Measurements from ENCODE around the gene GNAQ.

GNAQ gene

GRCh38 chr9:77820293-77820954 lies 211.2 kb downstream of the GNAQ start:
- no peak for DNase-seq (ENCODE audit: low read depth in 1 of 2, low spot score in 1 of 2)

GRCh38 chr9:77819657-77820056 lies 212.0 kb downstream of the GNAQ start:
- no peak for DNase-seq (ENCODE audit: low read depth in 1 of 2, low spot score in 1 of 2)

GRCh38 chr9:77817590-77818311 lies 213.9 kb downstream of the GNAQ start:
- DNase-seq (ENCODE audit: low read depth in 1 of 2, low spot score in 1 of 2), result no peak

- DNase-seq (ENCODE audit: low read depth in 1 of 2, low spot score in 1 of 2), result no peak
Observed at GRCh38 chr9:77816641-77817341, 214.8 kb downstream of the GNAQ start.

GRCh38 chr9:77815260-77815659 lies 216.4 kb downstream of the GNAQ start:
- no peak for DNase-seq (ENCODE audit: low read depth in 1 of 2, low spot score in 1 of 2)

- no peak for DNase-seq (ENCODE audit: low read depth in 1 of 2, low spot score in 1 of 2)
Observed at GRCh38 chr9:77811832-77812231, 219.8 kb downstream of the GNAQ start.

- DNase-seq (ENCODE audit: low read depth in 1 of 2, low spot score in 1 of 2), result no peak
Observed at GRCh38 chr9:77810637-77811119, 220.9 kb downstream of the GNAQ start.

GRCh38 chr9:77810047-77810446 lies 221.6 kb downstream of the GNAQ start:
- DNase-seq (ENCODE audit: low read depth in 1 of 2, low spot score in 1 of 2), result no peak

- no peak for DNase-seq (ENCODE audit: low read depth in 1 of 2, low spot score in 1 of 2)
Observed at GRCh38 chr9:77809552-77809951, 222.1 kb downstream of the GNAQ start.

- no peak for DNase-seq (ENCODE audit: low read depth in 1 of 2, low spot score in 1 of 2)
Observed at GRCh38 chr9:77808751-77809081, 222.9 kb downstream of the GNAQ start.

GRCh38 chr9:77807846-77808750 lies 223.5 kb downstream of the GNAQ start:
- no peak for DNase-seq (ENCODE audit: low read depth in 1 of 2, low spot score in 1 of 2)

GRCh38 chr9:77807281-77807683 lies 224.3 kb downstream of the GNAQ start:
- DNase-seq (ENCODE audit: low read depth in 1 of 2, low spot score in 1 of 2), result no peak

GRCh38 chr9:77806741-77807140 lies 224.9 kb downstream of the GNAQ start:
- DNase-seq (ENCODE audit: low read depth in 1 of 2, low spot score in 1 of 2), result no peak

- no peak for DNase-seq (ENCODE audit: low read depth in 1 of 2, low spot score in 1 of 2)
Observed at GRCh38 chr9:77805810-77806209, 225.8 kb downstream of the GNAQ start.

GRCh38 chr9:77803423-77803822 lies 228.2 kb downstream of the GNAQ start:
- no peak for DNase-seq (ENCODE audit: low read depth in 1 of 2, low spot score in 1 of 2)

GRCh38 chr9:77802515-77803293 lies 228.9 kb downstream of the GNAQ start:
- no peak for DNase-seq (ENCODE audit: low read depth in 1 of 2, low spot score in 1 of 2)

- DNase-seq (ENCODE audit: low read depth in 1 of 2, low spot score in 1 of 2), result no peak
Observed at GRCh38 chr9:77802064-77802463, 229.5 kb downstream of the GNAQ start.

GRCh38 chr9:77800924-77801551 lies 230.6 kb downstream of the GNAQ start:
- no peak for DNase-seq (ENCODE audit: low read depth in 1 of 2, low spot score in 1 of 2)

GRCh38 chr9:77798140-77798539 lies 233.5 kb downstream of the GNAQ start:
- DNase-seq (ENCODE audit: low read depth in 1 of 2, low spot score in 1 of 2), result no peak

- DNase-seq (ENCODE audit: low read depth in 1 of 2, low spot score in 1 of 2), result no peak
Observed at GRCh38 chr9:77794985-77795384, 236.6 kb downstream of the GNAQ start.

All from stimulated activated CD4-positive, alpha-beta T cell treated with anti-CD3 and anti-CD28 coated beads, Interleukin-15, amount 100 ng/mL, for 1 hour (primary cell).